ENCODE data around the gene KCNIP4. TPM values are rescaled to one million over a fixed set of nuclear protein-coding genes. Genes with fewer than 3 reads are reported as not detected.
"Not testable (repeated sequence)": the region's sequence is repeated elsewhere in the genome, so short reads cannot be mapped to it uniquely, and the experiment has no call there.

The KCNIP4 gene
- polyA plus RNA-seq, 2 donors: 0.12 TPM; not detected in 1

DNA sequence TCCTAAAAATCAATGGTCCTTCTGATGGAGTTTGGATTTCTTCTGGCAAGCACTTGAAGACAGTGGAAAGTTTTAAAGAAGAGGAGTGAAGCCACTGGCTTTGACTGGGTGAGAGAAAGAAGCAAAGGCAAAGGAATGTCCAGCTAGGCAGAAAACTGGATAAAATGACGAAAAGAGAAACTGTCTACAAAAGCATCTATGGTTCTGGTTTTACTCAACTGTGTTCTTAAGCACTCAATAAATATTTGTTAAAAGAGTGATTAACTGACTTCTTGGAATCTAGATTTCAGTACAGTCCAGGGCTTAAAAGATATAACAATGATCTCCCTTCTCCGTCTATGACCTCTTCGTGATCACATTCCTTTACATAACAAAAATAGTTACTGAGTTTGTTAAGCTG is 1195.9 kb downstream of the KCNIP4 start:
- whole genome bisulfite sequencing, 2 donors: 91 to 92% methylated on average over 3 of the region's 3 CpGs
- no peak overlapping the region for H3K27ac ChIP-seq (ENCODE audit: low read depth in 2 of 2, low read length in 1 of 2)
- no peak overlapping the region for H3K4me3 ChIP-seq (ENCODE audit: low read depth in 1 of 2, low read length in 2 of 2)
- no peaks in the 10 kb centered on the region for H3K9me3 ChIP-seq (ENCODE audit: control insufficient read depth in 2 of 2, insufficient read depth in 1 of 2, low read depth in 1 of 2, low read length in 1 of 2)
- H3K4me1 ChIP-seq (ENCODE audit: control insufficient read depth in 2 of 2, insufficient read depth in 2 of 2, low read length in 1 of 2): no peaks in the 10 kb centered on the region
- H3K27me3 ChIP-seq (ENCODE audit: control insufficient read depth in 1 of 2, insufficient read depth in 2 of 2, low read length in 2 of 2): no peaks in the 10 kb centered on the region
- no peaks in the 10 kb centered on the region for H3K36me3 ChIP-seq (ENCODE audit: control insufficient read depth in 2 of 2, insufficient read depth in 2 of 2, low read length in 1 of 2)

GRCh38 chr4:20746000-20746399 is 1202.6 kb downstream of the KCNIP4 start:
- H3K27me3 ChIP-seq (ENCODE audit: control insufficient read depth in 1 of 2, insufficient read depth in 2 of 2, low read length in 2 of 2); H3K9me3 ChIP-seq (ENCODE audit: control insufficient read depth in 2 of 2, insufficient read depth in 1 of 2, low read depth in 1 of 2, low read length in 1 of 2); H3K4me3 ChIP-seq (ENCODE audit: low read depth in 1 of 2, low read length in 2 of 2); H3K27ac ChIP-seq (ENCODE audit: low read depth in 2 of 2, low read length in 1 of 2); H3K36me3 ChIP-seq (ENCODE audit: control insufficient read depth in 2 of 2, insufficient read depth in 2 of 2, low read length in 1 of 2); H3K4me1 ChIP-seq (ENCODE audit: control insufficient read depth in 2 of 2, insufficient read depth in 2 of 2, low read length in 1 of 2): not testable (repeated sequence)
- 90 to 95% methylated on average over 4 of the region's 4 CpGs for WGBS, 2 donors

DNA sequence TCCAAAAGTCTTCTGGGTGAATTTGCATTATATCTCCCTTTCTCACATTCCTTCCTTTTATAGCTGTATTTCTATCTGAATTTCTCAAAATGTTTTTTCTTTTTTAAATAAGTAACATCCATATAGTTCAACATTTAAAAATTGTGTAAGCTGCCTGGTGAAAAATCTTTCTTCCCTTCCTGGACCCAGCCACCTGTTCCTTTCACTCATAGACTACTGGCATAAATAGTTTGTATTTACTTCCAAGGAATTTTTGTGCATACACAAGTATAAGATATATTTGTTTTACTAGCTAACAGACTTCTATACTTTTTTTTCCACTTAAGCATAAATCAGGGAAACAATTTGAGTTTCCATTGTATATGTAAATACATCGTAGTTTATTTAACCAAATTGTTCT is 1212.6 kb downstream of the KCNIP4 start:
- Histone ChIP-seq H3K4me3 (ENCODE audit: low read depth in 1 of 2, low read length in 2 of 2) (no peak overlapping the region), H3K27me3 (ENCODE audit: control insufficient read depth in 1 of 2, insufficient read depth in 2 of 2, low read length in 2 of 2) (no peaks in the 10 kb centered on the region), H3K4me1 (ENCODE audit: control insufficient read depth in 2 of 2, insufficient read depth in 2 of 2, low read length in 1 of 2) (no peaks in the 10 kb centered on the region), H3K9me3 (ENCODE audit: control insufficient read depth in 2 of 2, insufficient read depth in 1 of 2, low read depth in 1 of 2, low read length in 1 of 2) (peaks cover 0 to 17% of the 10 kb centered on the region in 2 donors), H3K36me3 (ENCODE audit: control insufficient read depth in 2 of 2, insufficient read depth in 2 of 2, low read length in 1 of 2) (peaks cover 2 to 3% of the 10 kb centered on the region in 2 donors), H3K27ac (ENCODE audit: low read depth in 2 of 2, low read length in 1 of 2) (no peak overlapping the region)
- 96 to 100% methylated on average over 1 of the region's 1 CpG for WGBS, 2 donors

GRCh38 chr4:20724915-20725314 is 1223.7 kb downstream of the KCNIP4 start:
- H3K9me3 ChIP-seq (ENCODE audit: control insufficient read depth in 2 of 2, insufficient read depth in 1 of 2, low read depth in 1 of 2, low read length in 1 of 2): peaks cover 0 to 7% of the 10 kb centered on the region in 2 donors
- WGBS, 2 donors: 68 to 77% methylated on average over 6 of the region's 6 CpGs
- no peaks in the 10 kb centered on the region for H3K4me1 ChIP-seq (ENCODE audit: control insufficient read depth in 2 of 2, insufficient read depth in 2 of 2, low read length in 1 of 2)
- H3K4me3 ChIP-seq (ENCODE audit: low read depth in 1 of 2, low read length in 2 of 2): no peak overlapping the region
- peaks cover 0 to 13% of the 10 kb centered on the region in 2 donors for H3K36me3 ChIP-seq (ENCODE audit: control insufficient read depth in 2 of 2, insufficient read depth in 2 of 2, low read length in 1 of 2)
- no peaks in the 10 kb centered on the region for H3K27me3 ChIP-seq (ENCODE audit: control insufficient read depth in 1 of 2, insufficient read depth in 2 of 2, low read length in 2 of 2)
- no peak overlapping the region for H3K27ac ChIP-seq (ENCODE audit: low read depth in 2 of 2, low read length in 1 of 2)

DNA sequence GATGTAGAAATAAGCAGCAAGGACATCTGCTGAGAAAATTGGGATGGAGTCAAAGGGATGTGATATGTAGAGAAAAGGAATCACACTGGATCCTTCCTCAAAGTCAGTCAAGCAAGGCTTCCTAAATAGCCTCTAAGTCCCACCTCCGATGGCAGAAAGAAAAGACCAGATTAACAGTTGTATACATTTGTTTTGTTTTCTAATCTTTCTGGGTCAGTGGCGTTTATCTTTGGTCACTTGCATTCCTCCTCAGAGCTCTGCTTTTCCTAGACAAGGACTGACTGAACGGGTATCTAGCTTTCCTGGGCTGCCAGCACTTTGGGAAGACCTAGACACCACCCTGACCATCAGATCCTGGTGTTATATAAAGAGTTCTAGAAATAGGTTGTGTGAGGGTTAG is 1225.1 kb downstream of the KCNIP4 start:
- Histone ChIP-seq H3K27ac (ENCODE audit: low read depth in 2 of 2, low read length in 1 of 2) (no peak overlapping the region), H3K27me3 (ENCODE audit: control insufficient read depth in 1 of 2, insufficient read depth in 2 of 2, low read length in 2 of 2) (no peaks in the 10 kb centered on the region), H3K9me3 (ENCODE audit: control insufficient read depth in 2 of 2, insufficient read depth in 1 of 2, low read depth in 1 of 2, low read length in 1 of 2) (peaks cover 0 to 7% of the 10 kb centered on the region in 2 donors), H3K36me3 (ENCODE audit: control insufficient read depth in 2 of 2, insufficient read depth in 2 of 2, low read length in 1 of 2) (peaks cover 0 to 13% of the 10 kb centered on the region in 2 donors), H3K4me1 (ENCODE audit: control insufficient read depth in 2 of 2, insufficient read depth in 2 of 2, low read length in 1 of 2) (no peaks in the 10 kb centered on the region), H3K4me3 (ENCODE audit: low read depth in 1 of 2, low read length in 2 of 2) (no peak overlapping the region)
- 78 to 94% methylated on average over 3 of the region's 3 CpGs for WGBS, 2 donors

- 49 to 58% methylated on average over 3 of the region's 3 CpGs for WGBS, 2 donors
- Histone ChIP-seq H3K4me1 (ENCODE audit: control insufficient read depth in 2 of 2, insufficient read depth in 2 of 2, low read length in 1 of 2) (no peaks in the 10 kb centered on the region), H3K9me3 (ENCODE audit: control insufficient read depth in 2 of 2, insufficient read depth in 1 of 2, low read depth in 1 of 2, low read length in 1 of 2) (peaks cover 0 to 7% of the 10 kb centered on the region in 2 donors), H3K4me3 (ENCODE audit: low read depth in 1 of 2, low read length in 2 of 2) (no peak overlapping the region), H3K27me3 (ENCODE audit: control insufficient read depth in 1 of 2, insufficient read depth in 2 of 2, low read length in 2 of 2) (no peaks in the 10 kb centered on the region), H3K27ac (ENCODE audit: low read depth in 2 of 2, low read length in 1 of 2) (no peak overlapping the region), H3K36me3 (ENCODE audit: control insufficient read depth in 2 of 2, insufficient read depth in 2 of 2, low read length in 1 of 2) (peaks cover 0 to 13% of the 10 kb centered on the region in 2 donors)
Observed at GRCh38 chr4:20723019-20723418, 1225.6 kb downstream of the KCNIP4 start.

GRCh38 chr4:20711335-20711734 is 1237.2 kb downstream of the KCNIP4 start:
- peaks cover 0 to 3% of the 10 kb centered on the region in 2 donors for H3K36me3 ChIP-seq (ENCODE audit: control insufficient read depth in 2 of 2, insufficient read depth in 2 of 2, low read length in 1 of 2)
- no peaks in the 10 kb centered on the region for H3K9me3 ChIP-seq (ENCODE audit: control insufficient read depth in 2 of 2, insufficient read depth in 1 of 2, low read depth in 1 of 2, low read length in 1 of 2)
- no peaks in the 10 kb centered on the region for H3K27me3 ChIP-seq (ENCODE audit: control insufficient read depth in 1 of 2, insufficient read depth in 2 of 2, low read length in 2 of 2)
- no peak overlapping the region for H3K27ac ChIP-seq (ENCODE audit: low read depth in 2 of 2, low read length in 1 of 2)
- 90 to 91% methylated on average over 2 of the region's 2 CpGs for WGBS, 2 donors
- H3K4me3 ChIP-seq (ENCODE audit: low read depth in 1 of 2, low read length in 2 of 2): no peak overlapping the region
- H3K4me1 ChIP-seq (ENCODE audit: control insufficient read depth in 2 of 2, insufficient read depth in 2 of 2, low read length in 1 of 2): no peaks in the 10 kb centered on the region

- Histone ChIP-seq H3K9me3 (ENCODE audit: control insufficient read depth in 2 of 2, insufficient read depth in 1 of 2, low read depth in 1 of 2, low read length in 1 of 2) (no peaks in the 10 kb centered on the region), H3K27ac (ENCODE audit: low read depth in 2 of 2, low read length in 1 of 2) (peak within 1 kb of the TSS; percentile 50 to 67), H3K36me3 (ENCODE audit: control insufficient read depth in 2 of 2, insufficient read depth in 2 of 2, low read length in 1 of 2) (no peaks in the 10 kb centered on the region), H3K4me3 (ENCODE audit: low read depth in 1 of 2, low read length in 2 of 2) (peak within 1 kb of the TSS; percentile 67 to 97), H3K4me1 (ENCODE audit: control insufficient read depth in 2 of 2, insufficient read depth in 2 of 2, low read length in 1 of 2) (peaks cover 0 to 2% of the 10 kb centered on the region in 2 donors), H3K27me3 (ENCODE audit: control insufficient read depth in 1 of 2, insufficient read depth in 2 of 2, low read length in 2 of 2) (no peaks in the 10 kb centered on the region)
- WGBS, 2 donors: 0% methylated on average over 59 to 60 of the region's 60 CpGs
Observed at GRCh38 chr4:20700007-20700761, 1248.4 kb downstream of the KCNIP4 start, which contains the start of gene PACRGL. TSS of gene PACRGL (plus strand) at chr4:20700458. CDS start at chr4:20704482, 4,024 bp downstream.

GRCh38 chr4:20698820-20699219 is 1249.8 kb downstream of the KCNIP4 start:
- no peak overlapping the region for H3K27ac ChIP-seq (ENCODE audit: low read depth in 2 of 2, low read length in 1 of 2)
- H3K9me3 ChIP-seq (ENCODE audit: control insufficient read depth in 2 of 2, insufficient read depth in 1 of 2, low read depth in 1 of 2, low read length in 1 of 2): no peaks in the 10 kb centered on the region
- no peak overlapping the region for H3K4me3 ChIP-seq (ENCODE audit: low read depth in 1 of 2, low read length in 2 of 2)
- H3K27me3 ChIP-seq (ENCODE audit: control insufficient read depth in 1 of 2, insufficient read depth in 2 of 2, low read length in 2 of 2): no peaks in the 10 kb centered on the region
- WGBS, 2 donors: 67 to 78% methylated on average over 4 of the region's 4 CpGs
- peaks cover 0 to 2% of the 10 kb centered on the region in 2 donors for H3K4me1 ChIP-seq (ENCODE audit: control insufficient read depth in 2 of 2, insufficient read depth in 2 of 2, low read length in 1 of 2)
- no peaks in the 10 kb centered on the region for H3K36me3 ChIP-seq (ENCODE audit: control insufficient read depth in 2 of 2, insufficient read depth in 2 of 2, low read length in 1 of 2)

GRCh38 chr4:20698382-20698781 is 1250.2 kb downstream of the KCNIP4 start:
- Histone ChIP-seq H3K4me1 (ENCODE audit: control insufficient read depth in 2 of 2, insufficient read depth in 2 of 2, low read length in 1 of 2) (peaks cover 0 to 2% of the 10 kb centered on the region in 2 donors), H3K27me3 (ENCODE audit: control insufficient read depth in 1 of 2, insufficient read depth in 2 of 2, low read length in 2 of 2) (no peaks in the 10 kb centered on the region), H3K36me3 (ENCODE audit: control insufficient read depth in 2 of 2, insufficient read depth in 2 of 2, low read length in 1 of 2) (no peaks in the 10 kb centered on the region), H3K27ac (ENCODE audit: low read depth in 2 of 2, low read length in 1 of 2) (no peak overlapping the region), H3K4me3 (ENCODE audit: low read depth in 1 of 2, low read length in 2 of 2) (no peak overlapping the region), H3K9me3 (ENCODE audit: control insufficient read depth in 2 of 2, insufficient read depth in 1 of 2, low read depth in 1 of 2, low read length in 1 of 2) (no peaks in the 10 kb centered on the region)
- WGBS, 2 donors: 87 to 94% methylated on average over 4 of the region's 4 CpGs
